CD14-positive monocyte (primary cell): ENCODE data around the gene RNASE7. TPM values are rescaled to one million over a fixed set of nuclear protein-coding genes. Genes with fewer than 3 reads are reported as not detected.

Experiments
- DNase-seq, 3 donors: peaks; one replicate each; pipeline ENCODE4 v3.0.0-alpha.2; 2011 to 2022
- H2AFZ ChIP-seq: 2 replicates; pipeline ENCODE4 v1.6.0; 2012; ENCODE audit warnings: mild to moderate bottlenecking, low read depth, low read length, inconsistent platforms; ENCODE audit not compliant: insufficient read depth, poor library complexity, severe bottlenecking
- H3K27ac ChIP-seq, 2 donors: 1 replicate in 1 of 2; 2 replicates in 1 of 2; pipeline ENCODE4 v1.5.1; 2012 to 2013; ENCODE audit warnings: low read length in 2 of 2, control low read depth in 1 of 2, inconsistent platforms in 1 of 2, low read depth in 1 of 2, mild to moderate bottlenecking in 1 of 2
- H3K27me3 ChIP-seq, 2 donors: one replicate each; pipeline versions ENCODE4 v1.6.0 to v1.6.1; 2011 to 2013; ENCODE audit warnings: low read length in 2 of 2; ENCODE audit not compliant: control insufficient read depth in 2 of 2, insufficient read depth in 2 of 2
- H3K36me3 ChIP-seq, 2 donors: replicated peaks in 1 of 2; 1 replicate in 1 of 2; 2 replicates in 1 of 2; pipeline versions ENCODE4 v1.5.1 to v1.6.1; 2012 to 2013; ENCODE audit warnings: low read length in 2 of 2, control low read depth in 1 of 2, inconsistent platforms in 1 of 2, mild to moderate bottlenecking in 1 of 2; ENCODE audit not compliant: insufficient read depth in 2 of 2, control insufficient read depth in 1 of 2
- H3K4me1 ChIP-seq, 2 donors: 1 replicate in 1 of 2; 2 replicates in 1 of 2; pipeline versions ENCODE4 v1.5.1 to v1.6.1; 2012 to 2013; ENCODE audit warnings: low read length in 2 of 2, control low read depth in 1 of 2, inconsistent platforms in 1 of 2, mild to moderate bottlenecking in 1 of 2, moderate library complexity in 1 of 2; ENCODE audit not compliant: insufficient read depth in 2 of 2, control insufficient read depth in 1 of 2
- H3K4me2 ChIP-seq: replicated peaks from 2 replicates; pipeline ENCODE3; 2012; ENCODE audit warnings: low read length, moderate library complexity, mild to moderate bottlenecking; ENCODE audit not compliant: poor library complexity, severe bottlenecking; ENCODE audit errors: extremely low read depth
- H3K4me3 ChIP-seq, 3 experiments: fragments of 200-600 bp in 1 of 3; sonication (generic) in 1 of 3; replicated peaks in 1 of 3; 1 replicate in 2 of 3; 2 replicates in 1 of 3; pipeline ENCODE4 v1.5.1; 2011 to 2013; ENCODE audit warnings: low read length in 3 of 3, mild to moderate bottlenecking in 3 of 3, control low read depth in 2 of 3, low read depth in 2 of 3, inconsistent platforms in 1 of 3, moderate library complexity in 1 of 3
- H3K79me2 ChIP-seq: 2 replicates; pipeline ENCODE4 v1.6.0; 2012; ENCODE audit warnings: mild to moderate bottlenecking, control low read depth, inconsistent platforms, low read length, moderate library complexity; ENCODE audit not compliant: insufficient read depth
- H3K9ac ChIP-seq: 2 replicates; pipeline ENCODE4 v1.6.0; 2017; ENCODE audit warnings: low read length, mild to moderate bottlenecking; ENCODE audit not compliant: insufficient read depth, poor library complexity, severe bottlenecking
- H3K9me3 ChIP-seq, 2 donors: replicated peaks in 1 of 2; 1 replicate in 1 of 2; 2 replicates in 1 of 2; pipeline versions ENCODE4 v1.5.1 to v1.6.1; 2012 to 2013; ENCODE audit warnings: low read length in 2 of 2, control low read depth in 1 of 2; ENCODE audit not compliant: control insufficient read depth in 1 of 2, insufficient read depth in 1 of 2
- H4K20me1 ChIP-seq: 2 replicates; pipeline ENCODE4 v1.6.0; 2012; ENCODE audit warnings: mild to moderate bottlenecking, low read length, control low read depth, moderate library complexity; ENCODE audit not compliant: insufficient read depth
- H3K27ac Mint-ChIP-seq, 7 donors: one replicate each; pipeline ENCODE4 v1.8.0; 2020; ENCODE audit warnings: mild to moderate bottlenecking in 7 of 7, mixed read lengths in 7 of 7, moderate library complexity in 6 of 7, inconsistent platforms in 2 of 7
- H3K27me3 Mint-ChIP-seq, 3 donors: one replicate each; pipeline ENCODE4 v1.8.0; 2021 to 2022; ENCODE audit warnings: low read depth in 3 of 3, mild to moderate bottlenecking in 3 of 3, mixed read lengths in 3 of 3, moderate library complexity in 3 of 3, inconsistent platforms in 1 of 3
- H3K36me3 Mint-ChIP-seq, 2 donors: one replicate each; pipeline ENCODE4 v1.8.0; 2020; ENCODE audit warnings: mixed read lengths in 2 of 2, inconsistent platforms in 1 of 2, mild to moderate bottlenecking in 1 of 2
- H3K4me1 Mint-ChIP-seq: one replicate; pipeline ENCODE4 v1.8.0; 2020; ENCODE audit warnings: mild to moderate bottlenecking, mixed read lengths
- H3K4me3 Mint-ChIP-seq, 2 donors: one replicate each; pipeline ENCODE4 v1.8.0; 2020; ENCODE audit warnings: mild to moderate bottlenecking in 2 of 2, mixed read lengths in 2 of 2, moderate library complexity in 1 of 2
- H3K9me3 Mint-ChIP-seq, 7 donors: one replicate each; pipeline ENCODE4 v1.8.0; 2020 to 2022; ENCODE audit warnings: mixed read lengths in 7 of 7, mild to moderate bottlenecking in 6 of 7, moderate library complexity in 6 of 7, inconsistent platforms in 2 of 7
- WGBS: methylation state at CpG from one replicate; pipeline ENCODE4 v1.1.5; 2013; ENCODE audit warnings: missing lambda C conversion rate; ENCODE audit not compliant: insufficient coverage; 5-methylcytosine and 5-hydroxymethylcytosine counted together
- intact Hi-C, 2 donors: fragments of 100-400 bp; cut with micrococcal nuclease; formaldehyde crosslinking; loops; one replicate each; pipeline versions ENCODE4 v1.15.0 to v1.15.1; 2023
- polyA plus RNA-seq, 3 donors: library from polyadenylated mRNA; depleted of rRNA in 1 of 3; unstranded in 2 of 3; stranded (reverse) in 1 of 3; fragments of 300-500 nt in 2 of 3; fragments of >200 nt in 1 of 3; fragmentation: Illumina TruSeq in 2 of 3; gene quantifications; 1 replicate in 2 of 3; 2 replicates in 1 of 3; pipeline ENCODE4 v1.2.3, GENCODE V29; 2012 to 2021
- TF ChIP-seq, protein P1 (sequence below): fragments of 200-600 bp; IDR thresholded peaks from one replicate; pipeline ENCODE4 v1.8.0; 2022; ENCODE audit warnings: antibody characterized with exemption, mild to moderate bottlenecking

RNASE7 gene
- polyA plus RNA-seq, 3 donors, result not detected

- intact Hi-C loops, result loop anchor here (1.0 to 10.0 kb wide), 4 partner anchors 18 to 54 kb away; partner anchors contain the start of gene TMEM253 (in 1 of the 2)
- peak; percentile 57 to 79 (median 73) for DNase-seq
- Histone ChIP-seq H3K36me3 (peaks cover 4 to 12% of the 10 kb centered on the region in 2 donors), H2AFZ (peak overlapping the region; percentile 83), H3K27ac (peak overlapping the region; percentile 14 to 94), H3K4me3 (peak overlapping the region; percentile 30 to 95 (median 53)), H3K9me3 (no peaks in the 10 kb centered on the region), H3K4me1 (peaks cover 40 to 45% of the 10 kb centered on the region in 2 donors), H3K27me3 (peaks cover 0 to 11% of the 10 kb centered on the region in 2 donors), H3K79me2 (peaks cover 28% of the 10 kb centered on the region), H3K4me2 (peak overlapping the region; percentile 82), H3K9ac (peak overlapping the region; percentile 86), H4K20me1 (peaks cover under 1% of the 10 kb centered on the region)
- TF ChIP-seq, protein P1, sequence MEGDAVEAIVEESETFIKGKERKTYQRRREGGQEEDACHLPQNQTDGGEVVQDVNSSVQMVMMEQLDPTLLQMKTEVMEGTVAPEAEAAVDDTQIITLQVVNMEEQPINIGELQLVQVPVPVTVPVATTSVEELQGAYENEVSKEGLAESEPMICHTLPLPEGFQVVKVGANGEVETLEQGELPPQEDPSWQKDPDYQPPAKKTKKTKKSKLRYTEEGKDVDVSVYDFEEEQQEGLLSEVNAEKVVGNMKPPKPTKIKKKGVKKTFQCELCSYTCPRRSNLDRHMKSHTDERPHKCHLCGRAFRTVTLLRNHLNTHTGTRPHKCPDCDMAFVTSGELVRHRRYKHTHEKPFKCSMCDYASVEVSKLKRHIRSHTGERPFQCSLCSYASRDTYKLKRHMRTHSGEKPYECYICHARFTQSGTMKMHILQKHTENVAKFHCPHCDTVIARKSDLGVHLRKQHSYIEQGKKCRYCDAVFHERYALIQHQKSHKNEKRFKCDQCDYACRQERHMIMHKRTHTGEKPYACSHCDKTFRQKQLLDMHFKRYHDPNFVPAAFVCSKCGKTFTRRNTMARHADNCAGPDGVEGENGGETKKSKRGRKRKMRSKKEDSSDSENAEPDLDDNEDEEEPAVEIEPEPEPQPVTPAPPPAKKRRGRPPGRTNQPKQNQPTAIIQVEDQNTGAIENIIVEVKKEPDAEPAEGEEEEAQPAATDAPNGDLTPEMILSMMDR, result peak; percentile 75
- Mint-ChIP-seq H3K4me3 (peak overlapping the region; percentile 90 to 91), H3K4me1 (peaks cover 46% of the 10 kb centered on the region), H3K9me3 (peaks cover 0 to 2% (median 0%) of the 10 kb centered on the region in 7 donors), H3K36me3 (peaks cover 9 to 10% of the 10 kb centered on the region in 2 donors), H3K27me3 (peaks cover 16 to 21% (median 19%) of the 10 kb centered on the region in 3 donors), H3K27ac (peak overlapping the region in 5 of 7 donors; percentile 89 to 97 (median 92))
- 4% methylated on average over 31 of the region's 45 CpGs for WGBS
These were observed 26.6 kb downstream of the RNASE7 start for GRCh38 chr14:21068521-21069387.

- Mint-ChIP-seq H3K36me3 (peaks cover 14 to 15% of the 10 kb centered on the region in 2 donors), H3K27me3 (peaks cover 16 to 21% (median 19%) of the 10 kb centered on the region in 3 donors), H3K4me3 (peak overlapping the region; percentile 90 to 91), H3K27ac (peak overlapping the region; percentile 73 to 97 (median 89)), H3K4me1 (peaks cover 46% of the 10 kb centered on the region), H3K9me3 (peaks cover 0 to 3% (median 0%) of the 10 kb centered on the region in 7 donors)
- H3K4me3 ChIP-seq, result peak overlapping the region; percentile 30 to 95 (median 53)
- TF ChIP-seq, protein P1, result no peak
- peak in 2 of 3 donors; percentile 29 to 30 for DNase-seq
- WGBS, result 0% methylated on average over 33 of the region's 40 CpGs
- H3K27ac ChIP-seq, result peak overlapping the region; percentile 14 to 94
- H3K36me3 ChIP-seq, result peaks cover 12 to 20% of the 10 kb centered on the region in 2 donors
- peaks cover 6% of the 10 kb centered on the region for H4K20me1 ChIP-seq
- H3K4me1 ChIP-seq, result peaks cover 40 to 45% of the 10 kb centered on the region in 2 donors
- peak overlapping the region; percentile 82 for H3K4me2 ChIP-seq
- H2AFZ ChIP-seq, result peak overlapping the region; percentile 83
- H3K79me2 ChIP-seq, result peaks cover 36% of the 10 kb centered on the region
- intact Hi-C loops, result loop anchor here (2.0 to 10.0 kb wide), 4 partner anchors 17 to 55 kb away; partner anchors contain the start of gene TMEM253 (in 1 of the 2)
- peak overlapping the region; percentile 86 for H3K9ac ChIP-seq
- peaks cover 0 to 11% of the 10 kb centered on the region in 2 donors for H3K27me3 ChIP-seq
- H3K9me3 ChIP-seq, result no peaks in the 10 kb centered on the region
These were observed 27.4 kb downstream of the RNASE7 start for GRCh38 chr14:21069388-21070082.
